H4 (cell line): ENCODE data around the gene SURF4. TPM values are rescaled to one million over a fixed set of nuclear protein-coding genes. Genes with fewer than 3 reads are reported as not detected.
A peak's percentile ranks its signal among the peaks of the same experiment; 100 is the strongest.

Experiments
- DNase-seq: peaks from one replicate; pipeline ENCODE4 v3.0.0-alpha.2; 2015; ENCODE audit warnings: low spot score
- total RNA-seq: library from RNA; depleted of rRNA; stranded (reverse); fragments of >200 nt; shearing (Covaris generic); gene quantifications from 2 replicates; pipeline ENCODE4 v1.2.3, GENCODE V29; 2014; rRNA removed

SURF4 gene
- 220 and 254 TPM in 2 replicates for total RNA-seq

DNA sequence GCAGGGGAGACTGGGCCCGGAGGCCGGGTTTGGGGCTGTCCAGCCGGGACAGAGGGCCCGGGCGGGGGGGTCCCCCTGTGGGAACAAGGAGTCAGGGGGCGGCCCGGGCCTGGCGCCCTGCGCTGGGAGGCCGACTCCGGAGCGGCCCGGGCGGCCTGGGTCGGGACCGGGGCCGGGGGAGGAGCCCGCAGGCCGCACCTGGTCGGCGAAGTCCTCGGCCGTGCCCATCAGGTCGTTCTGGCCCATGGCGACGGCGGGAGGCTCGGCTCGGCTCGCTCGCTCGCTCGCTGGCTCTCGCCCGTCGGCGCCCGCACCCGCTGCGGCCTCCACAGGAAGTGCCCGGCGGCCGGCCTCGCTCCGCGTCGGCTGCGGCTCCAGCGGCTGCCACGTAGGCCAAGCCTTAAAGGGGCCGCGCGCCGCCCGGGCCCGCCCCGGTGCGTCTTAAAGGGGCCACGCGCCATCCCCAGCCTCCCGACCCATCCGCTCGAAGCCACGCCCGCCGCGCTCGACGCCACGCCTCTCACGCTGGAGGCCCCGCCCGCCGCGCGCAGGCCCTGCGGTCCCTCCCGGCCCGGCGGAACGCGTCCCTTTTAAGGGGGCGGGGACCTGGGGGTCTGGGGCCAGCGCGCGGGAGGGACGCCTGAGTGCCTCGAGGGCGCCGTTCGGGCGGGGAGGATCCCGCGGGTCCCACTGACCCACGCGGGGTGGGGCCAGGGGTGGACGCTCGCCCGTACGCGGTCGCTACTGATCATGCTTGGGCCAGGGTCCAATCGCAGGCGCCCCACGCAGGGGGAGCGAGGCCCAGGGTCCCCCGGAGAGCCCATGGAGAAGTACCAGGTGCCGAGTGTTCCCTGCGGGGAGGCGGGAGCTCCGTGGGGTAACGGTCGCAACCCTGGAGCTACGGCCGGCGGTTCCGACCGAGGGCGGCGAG, at the start of gene SURF4, which contains the start of gene STKLD1:
SURF4 (minus strand) TSS at position 337 of the 931 bp plus-strand sequence; CDS start at position 246, 91 bp downstream.
STKLD1 (plus strand) TSS at position 643 of the 931 bp plus-strand sequence; CDS start at position 751, 108 bp downstream.
- DNase-seq: peak; percentile 87

DNA sequence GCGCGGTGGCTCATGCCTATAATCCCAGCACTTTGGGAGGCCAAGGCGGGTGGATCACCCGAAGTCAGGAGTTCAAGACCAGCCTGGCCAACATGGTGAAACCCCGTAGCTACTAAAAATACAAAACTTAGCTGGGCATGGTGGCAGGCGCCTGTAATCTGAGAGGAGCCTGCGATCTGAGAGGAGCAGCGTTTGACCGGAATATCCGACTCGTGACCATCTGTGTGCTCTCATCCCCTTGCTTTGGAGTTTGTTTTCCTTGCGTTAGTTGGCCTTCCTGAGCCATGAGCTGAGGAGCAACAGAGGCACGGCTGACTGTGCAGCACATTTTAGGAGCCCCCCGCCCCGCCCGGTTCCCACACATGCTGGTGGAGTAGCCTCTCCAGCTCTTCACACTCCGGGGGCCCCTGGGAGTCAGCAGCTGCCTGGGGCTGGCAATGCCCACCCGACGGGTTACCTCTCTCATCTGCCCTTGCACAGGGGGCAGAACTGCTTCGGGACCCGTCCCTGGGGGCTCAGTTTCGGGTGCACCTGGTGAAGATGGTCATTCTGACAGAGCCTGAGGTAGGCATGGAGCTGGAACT, 49.3 kb upstream of the SURF4 start:
- DNase-seq: no peak

DNA sequence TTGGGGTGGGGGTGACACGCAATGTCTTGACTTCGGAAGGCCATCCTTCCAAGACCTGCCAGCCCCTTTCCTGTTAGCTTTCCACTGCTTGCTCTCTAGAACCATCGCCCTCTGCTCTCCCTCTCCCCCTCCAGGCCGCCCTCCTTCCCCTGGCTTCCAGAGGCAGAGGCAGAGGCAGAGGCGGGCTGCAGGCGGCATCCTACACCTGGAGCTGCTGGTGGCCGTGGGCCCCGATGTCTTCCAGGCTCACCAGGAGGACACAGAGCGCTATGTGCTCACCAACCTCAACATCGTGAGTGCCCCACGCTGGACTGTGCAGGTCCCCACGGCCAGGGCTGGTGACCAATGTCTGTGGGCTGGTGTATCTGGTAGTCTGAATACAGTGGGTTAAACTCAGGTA, 48.3 kb upstream of the SURF4 start:
- DNase-seq: no peak

DNA sequence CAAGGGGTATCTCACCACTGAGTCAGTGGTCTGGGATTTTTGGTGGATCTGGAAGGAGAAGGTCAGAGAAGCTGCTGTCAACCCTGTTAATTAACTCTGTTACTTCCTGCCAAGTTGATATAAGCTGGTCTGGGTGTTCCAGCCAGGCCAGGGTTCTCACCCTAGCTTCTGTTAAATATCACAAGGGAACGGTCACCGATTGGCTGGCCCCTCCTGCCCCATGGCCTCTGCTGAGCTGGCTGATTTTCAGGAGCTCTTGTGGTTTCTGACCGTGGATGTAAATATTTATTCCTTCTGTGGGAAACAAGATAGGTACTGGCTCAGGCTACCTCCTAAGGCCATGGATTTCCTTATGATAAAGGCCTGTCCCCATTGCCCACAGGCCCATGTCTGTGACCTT, 47.4 kb upstream of the SURF4 start:
- DNase-seq: peak; percentile 72

DNA sequence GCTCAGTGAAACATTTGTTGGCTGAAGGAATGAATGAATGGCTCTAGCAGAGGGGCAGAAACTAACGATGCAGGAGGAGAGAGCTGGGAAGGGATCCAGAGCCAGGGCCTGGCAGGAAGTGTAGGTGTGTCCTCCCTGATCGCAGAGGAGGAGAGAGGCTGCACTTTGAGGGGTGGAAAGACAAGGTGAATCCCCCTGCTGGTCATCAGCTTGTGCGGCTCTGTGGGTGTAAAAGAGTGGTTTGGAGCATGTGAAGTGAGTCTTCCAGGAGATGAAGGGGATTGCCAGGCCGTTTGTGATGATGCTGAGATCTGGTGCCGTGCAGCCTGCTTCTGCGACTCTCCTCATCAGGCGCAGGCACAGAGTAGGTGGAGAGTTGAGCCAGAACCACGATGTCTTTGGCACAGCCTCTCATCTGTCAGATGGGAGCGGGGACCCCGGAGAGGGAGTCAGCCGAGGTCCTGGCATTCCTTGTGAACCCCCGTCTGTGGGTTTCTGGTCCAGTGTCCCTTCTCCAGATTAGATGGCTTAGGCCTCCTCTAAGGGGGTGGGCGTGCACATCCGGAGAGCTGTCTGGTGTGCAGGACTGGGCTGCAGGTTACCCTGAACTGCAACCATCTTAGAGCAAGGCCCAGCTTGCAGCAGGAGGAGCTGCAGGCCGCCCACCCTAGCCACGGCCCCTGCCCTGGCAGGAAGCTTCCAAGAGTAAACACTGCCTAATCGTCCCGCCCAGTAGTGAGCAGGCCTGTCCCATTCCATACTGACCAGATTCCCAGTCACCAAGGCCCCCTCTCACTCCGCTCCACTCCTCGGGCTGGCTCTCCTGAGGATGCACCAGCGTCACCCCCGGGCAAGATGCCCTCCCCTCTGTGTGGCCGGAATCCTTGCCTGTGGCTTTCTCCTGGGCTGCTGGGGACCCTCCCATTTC, 46.0 kb upstream of the SURF4 start, which contains the start of gene ADAMTS13:
ADAMTS13 (plus strand) TSS at position 753 of the 928 bp plus-strand sequence; CDS start at position 830, 77 bp downstream.
- DNase-seq: no peak

DNA sequence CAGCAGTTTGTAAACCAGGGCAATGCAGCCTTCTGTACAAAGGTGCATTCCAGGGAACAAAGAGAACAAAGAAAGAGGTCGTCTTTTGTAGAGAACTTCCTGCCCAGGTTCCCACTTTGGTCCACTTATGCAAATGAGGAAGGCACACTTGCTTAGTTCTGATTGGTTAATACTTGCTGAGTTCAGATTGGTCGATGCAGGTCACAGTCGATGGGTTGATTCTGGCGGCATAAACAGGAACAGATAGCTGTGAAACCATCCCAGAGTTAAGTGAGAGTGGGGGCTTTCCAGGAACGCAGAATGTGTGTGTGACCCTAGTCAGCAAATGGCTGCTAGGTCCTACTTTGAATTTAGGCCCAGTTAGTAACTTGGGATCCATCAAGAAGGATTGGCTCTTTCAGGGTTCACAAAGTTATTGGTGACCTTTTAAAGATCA, 44.5 kb upstream of the SURF4 start:
- no peak for DNase-seq

DNA sequence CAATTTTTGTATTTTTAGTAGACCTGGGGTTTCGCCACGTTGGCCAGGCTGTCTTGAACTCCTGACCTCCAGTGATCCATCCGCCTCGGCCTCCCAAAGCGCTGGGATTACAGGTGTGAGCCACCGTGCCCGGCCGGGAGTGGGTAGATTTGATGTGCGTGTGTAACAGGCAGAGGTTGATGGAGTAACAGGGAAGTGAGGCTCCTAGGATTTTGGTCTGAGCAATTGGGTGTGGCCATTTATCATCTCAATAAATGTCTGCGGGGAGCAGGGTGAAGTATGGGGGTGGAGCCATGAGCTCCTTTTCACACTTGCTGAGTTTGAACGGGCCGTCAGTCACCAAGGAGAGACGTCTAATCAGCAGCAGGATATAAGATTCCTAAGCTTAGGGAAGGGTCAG, 43.1 kb upstream of the SURF4 start:
- DNase-seq: no peak

DNA sequence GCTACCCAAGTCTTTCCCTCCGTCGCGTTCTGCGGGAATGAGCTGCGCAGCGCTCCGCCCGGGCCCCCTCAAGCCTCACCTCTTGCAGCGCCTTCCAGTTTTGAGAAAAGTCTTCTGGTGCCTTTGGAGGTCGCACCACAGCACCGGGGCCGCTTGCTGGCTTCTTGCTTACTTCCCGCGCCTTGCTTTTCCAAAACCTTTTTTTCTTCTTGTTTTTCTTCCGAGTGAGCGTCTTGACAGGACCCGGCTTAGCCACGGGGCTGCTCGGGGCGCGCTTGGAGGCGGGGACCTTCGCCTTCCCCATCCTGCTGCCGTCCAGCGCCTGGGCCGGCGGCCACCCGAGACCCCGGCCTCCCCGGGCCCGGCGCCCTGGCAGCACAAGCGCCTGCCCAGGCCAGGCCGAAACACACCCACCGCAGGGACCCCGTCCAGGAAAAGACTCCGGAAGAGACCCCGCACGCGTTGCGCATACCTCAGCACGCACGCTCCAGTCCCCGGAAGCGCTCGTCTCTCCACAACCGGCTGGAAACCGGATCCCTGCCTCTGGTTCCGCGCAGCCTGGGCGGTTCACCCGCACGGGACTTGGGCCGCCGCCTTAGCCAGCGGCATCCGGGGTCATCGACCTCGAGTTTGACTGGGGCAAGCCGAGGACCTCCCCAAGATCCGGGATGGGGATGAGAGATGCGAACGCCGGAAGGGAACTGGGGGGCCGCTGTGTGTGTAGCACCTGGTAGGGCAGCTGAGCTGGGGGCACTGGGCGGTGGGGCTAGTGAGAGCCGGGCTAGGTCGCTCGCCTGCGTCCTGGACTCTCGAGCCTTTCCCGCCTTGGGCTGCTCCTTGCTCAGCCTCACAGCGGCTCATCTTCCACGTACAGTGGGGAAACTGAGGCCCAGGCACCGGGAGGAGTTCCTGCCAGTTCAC, 41.9 kb upstream of the SURF4 start, which contains the start of gene REXO4:
REXO4 (minus strand) TSS at position 470 of the 921 bp plus-strand sequence; CDS start at position 304, 166 bp downstream.
- peak; percentile 73 for DNase-seq

DNA sequence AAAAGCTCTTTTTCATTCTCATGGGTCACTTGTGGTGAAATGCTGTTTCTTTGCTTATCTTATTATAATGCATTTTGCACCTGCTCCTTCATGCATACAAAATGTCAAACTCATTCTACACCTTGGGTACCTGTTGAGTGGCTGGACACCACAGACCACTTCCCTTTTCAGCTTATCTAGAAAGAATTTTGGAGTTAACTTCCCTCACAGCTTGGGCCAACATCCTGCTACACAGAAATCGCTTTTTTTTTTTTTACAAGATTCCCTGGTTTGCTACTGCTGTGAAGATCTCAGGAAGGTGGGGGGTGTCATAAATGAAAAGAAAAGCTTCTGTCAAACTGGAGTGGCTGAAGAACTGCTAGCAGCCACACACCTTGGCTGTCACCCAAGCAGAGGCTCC, 39.3 kb upstream of the SURF4 start:
- no peak for DNase-seq

DNA sequence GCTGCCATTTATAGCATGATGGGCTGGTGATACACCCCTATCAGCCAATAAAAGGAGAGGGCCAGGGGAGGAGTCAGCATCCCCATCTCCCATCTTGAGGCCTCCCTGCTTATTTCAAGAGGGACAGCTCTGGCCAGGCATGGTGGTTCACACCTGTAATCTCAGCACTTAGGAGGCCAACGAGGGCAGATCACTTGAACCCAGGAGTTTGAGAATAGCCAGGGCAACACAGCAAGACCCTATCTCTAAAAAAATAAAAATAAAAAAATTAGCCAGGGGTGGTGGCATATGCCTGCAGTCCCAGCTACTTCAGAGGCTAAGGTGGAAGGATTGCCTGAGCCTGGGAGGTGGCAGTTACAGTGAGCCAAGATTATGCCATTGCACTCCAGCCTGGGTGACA, 32.2 kb upstream of the SURF4 start:
- DNase-seq: no peak

DNA sequence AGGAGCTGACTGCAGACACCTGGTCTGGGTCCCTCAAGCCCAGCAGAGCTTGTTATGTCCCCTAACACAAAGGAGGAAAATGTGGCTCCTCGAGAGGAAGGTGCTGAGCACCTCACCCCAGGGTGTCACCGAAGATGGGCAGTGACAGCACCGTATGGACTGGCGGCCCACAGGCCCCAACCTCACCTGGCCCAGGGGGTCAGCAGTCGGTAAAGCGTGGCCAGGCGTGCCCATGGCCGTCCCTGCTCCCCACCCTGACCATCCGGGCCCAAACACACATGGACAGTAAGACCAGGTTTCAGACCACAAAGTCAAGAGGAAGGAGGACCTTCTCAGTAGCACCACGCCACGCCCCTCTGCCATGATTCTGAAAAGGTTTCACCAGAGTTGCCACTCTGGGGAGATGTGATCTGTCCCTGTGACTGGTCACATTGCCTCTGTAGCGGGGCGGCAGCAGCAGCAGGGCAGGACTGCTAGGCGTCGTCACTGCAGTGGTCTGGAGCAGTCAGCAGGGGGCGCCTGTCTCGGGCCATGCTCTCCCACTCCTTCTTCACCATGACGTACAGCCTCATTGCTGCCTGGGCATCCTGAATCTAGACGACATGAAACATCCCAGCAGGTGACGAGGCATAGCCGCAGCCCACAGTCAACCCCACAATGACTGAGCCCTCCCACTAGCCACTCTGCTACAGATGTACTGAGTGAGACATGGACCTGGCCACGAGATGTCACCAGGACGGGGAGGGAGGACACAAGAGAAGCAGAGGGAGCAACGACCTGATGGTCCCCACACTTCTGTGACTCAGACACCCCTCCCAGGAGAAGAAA, 30.8 kb upstream of the SURF4 start:
- peak; percentile 63 for DNase-seq

DNA sequence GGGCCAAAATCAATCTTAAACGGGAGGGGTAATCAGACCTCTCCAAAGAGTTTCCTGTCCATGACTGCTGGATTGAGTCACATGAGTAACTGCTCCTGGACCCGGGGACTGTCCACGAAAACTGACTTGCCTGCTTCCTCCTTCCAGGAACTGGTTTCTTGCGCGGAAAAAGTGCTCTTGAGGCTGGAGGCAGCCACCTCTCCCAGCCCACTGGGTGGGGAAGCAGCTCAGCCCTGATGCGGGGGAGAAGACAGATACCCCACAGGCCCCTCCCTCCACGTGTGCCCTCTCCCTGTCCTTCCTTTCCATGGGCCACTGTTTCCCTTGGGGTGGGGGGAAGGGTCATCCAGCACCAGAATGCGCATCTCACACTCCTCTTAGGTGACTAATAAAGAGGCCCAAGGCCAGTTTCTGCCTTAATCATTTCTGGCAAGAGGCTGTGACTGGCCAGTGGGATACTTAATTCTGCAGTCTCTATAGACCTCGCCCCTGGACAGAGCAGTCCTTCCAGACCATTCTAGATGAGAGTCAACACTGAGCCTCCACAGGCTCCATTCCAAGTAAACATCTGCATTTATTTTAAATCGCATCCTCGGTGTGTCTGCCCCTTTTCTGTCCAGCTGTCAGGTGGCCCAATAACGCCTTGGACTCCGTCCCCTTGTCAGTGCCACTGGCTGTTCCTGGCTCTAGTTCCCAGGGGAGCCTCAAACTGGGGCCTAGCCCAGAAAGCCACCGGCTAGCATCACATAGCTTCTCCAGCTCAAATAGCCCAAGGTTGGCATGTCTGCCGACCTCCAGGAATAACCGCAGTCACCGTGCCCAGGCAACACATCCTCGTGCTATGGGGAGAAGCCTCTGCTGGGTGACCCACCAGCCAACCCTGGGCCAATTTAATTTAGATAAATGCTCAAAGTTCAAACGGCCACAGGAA, 29.9 kb upstream of the SURF4 start:
- DNase-seq: no peak

DNA sequence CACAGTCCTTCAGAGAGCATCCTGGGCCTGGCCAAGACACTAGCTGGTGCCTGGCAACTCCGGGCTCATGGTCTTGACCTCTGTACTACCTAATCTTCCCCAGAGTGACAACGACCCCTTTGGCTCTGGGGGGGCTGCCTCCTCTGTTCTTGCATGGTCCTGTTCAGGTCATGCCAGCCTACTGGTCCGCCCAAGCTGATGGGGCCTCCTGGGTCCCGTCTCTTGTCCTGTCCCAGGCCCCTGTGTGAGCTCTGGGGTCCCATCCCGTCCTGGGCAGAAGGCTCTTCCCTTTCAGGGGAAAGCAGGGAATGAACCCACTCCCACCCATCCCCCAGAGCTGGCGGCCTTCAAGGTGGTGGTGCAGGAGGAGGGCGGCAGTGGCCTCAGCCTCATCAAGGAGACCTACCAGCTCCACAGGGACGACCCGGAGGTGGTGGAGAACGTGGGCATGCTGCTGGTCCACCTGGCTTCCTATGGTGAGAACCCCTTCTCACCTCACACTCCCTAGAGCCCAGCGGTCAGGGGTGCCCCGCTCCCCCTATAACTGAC, 28.7 kb upstream of the SURF4 start:
- DNase-seq: no peak

DNA sequence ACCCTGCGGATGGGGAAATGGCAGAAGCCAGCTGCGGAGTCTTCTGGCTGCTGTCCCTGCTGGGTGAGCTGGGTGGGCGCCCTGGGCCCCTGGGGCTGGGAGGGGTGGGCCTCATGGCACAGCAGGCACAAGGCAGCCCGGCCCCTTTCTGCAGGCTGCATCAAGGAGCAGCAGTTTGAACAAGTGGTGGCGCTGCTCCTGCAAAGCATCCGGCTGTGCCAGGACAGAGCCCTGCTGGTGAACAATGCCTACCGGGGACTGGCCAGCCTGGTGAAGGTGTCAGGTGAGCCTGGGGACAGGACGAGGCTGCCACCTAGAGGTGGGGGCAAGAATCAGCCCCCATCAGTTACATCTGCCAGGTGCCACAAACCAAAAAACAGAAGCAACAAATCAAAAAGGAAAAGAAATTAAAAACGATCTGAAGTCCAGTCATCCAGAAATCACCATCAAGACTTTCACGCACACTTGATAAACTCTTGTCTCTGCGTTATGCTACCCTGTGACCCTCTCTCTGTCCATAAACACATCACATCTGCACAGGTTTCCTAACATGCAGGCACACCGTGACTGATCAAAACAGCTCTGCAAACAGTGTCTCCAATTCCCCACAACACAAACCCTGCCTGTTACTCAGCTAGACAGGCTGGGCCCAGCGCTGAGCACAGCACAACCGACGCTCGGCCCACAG, 28.1 kb upstream of the SURF4 start:
- no peak for DNase-seq

DNA sequence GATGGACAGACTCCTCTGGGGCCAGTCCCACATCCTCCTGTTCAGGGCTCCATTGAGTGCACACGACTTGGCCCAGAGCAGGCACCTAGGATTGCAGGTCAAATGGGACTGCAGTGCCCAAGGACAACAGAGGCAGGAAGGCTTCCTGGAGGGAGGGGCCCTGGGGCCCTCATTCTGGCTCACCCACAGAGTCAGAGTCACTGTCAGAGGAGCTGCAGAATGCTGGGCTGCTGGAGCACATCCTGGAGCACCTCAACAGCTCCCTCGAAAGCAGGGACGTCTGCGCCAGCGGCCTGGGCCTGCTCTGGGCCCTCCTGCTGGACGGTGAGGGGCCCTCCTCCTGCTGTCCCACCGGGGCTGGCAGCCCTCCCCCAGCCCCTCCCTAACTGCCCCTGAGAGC, 26.8 kb upstream of the SURF4 start:
- DNase-seq: no peak

DNA sequence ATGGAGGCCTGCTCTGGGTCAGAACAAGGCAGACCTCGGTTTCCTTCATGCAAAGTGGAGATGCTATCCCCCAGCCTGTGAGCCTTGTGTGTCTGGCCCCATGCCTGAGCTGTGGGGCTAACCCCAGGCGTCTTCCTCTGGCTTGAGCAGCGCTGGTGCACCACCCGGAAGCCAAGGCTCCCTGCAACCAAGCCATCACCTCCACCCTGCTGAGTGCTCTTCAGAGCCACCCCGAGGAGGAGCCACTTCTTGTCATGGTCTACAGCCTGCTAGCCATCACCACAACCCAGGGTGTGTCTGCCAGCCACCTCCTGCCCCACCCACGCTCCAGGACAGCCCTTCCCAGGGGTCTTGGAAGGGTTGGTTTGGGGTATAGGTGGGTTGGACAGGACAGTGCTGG, 25.7 kb upstream of the SURF4 start:
- DNase-seq: no peak

DNA sequence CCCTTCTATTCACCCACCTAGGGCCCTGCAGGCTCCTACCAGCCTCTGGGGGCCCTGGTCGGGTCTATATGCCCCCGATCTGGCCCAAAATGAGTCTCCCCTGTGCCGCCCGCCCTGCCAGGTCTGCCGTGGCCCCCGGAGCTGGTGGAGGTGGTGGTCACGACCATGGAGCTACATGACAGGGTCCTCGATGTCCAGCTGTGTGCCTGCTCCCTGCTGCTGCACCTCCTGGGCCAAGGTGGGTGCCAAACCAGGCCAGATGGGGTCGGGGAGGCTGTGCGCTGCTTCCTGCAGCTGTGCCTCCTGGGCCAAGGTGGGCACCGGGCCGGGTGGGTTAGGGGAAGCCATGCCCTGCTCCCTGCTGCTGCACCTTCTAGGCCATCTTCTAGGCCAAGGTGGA, 24.4 kb upstream of the SURF4 start:
- DNase-seq: no peak

DNA sequence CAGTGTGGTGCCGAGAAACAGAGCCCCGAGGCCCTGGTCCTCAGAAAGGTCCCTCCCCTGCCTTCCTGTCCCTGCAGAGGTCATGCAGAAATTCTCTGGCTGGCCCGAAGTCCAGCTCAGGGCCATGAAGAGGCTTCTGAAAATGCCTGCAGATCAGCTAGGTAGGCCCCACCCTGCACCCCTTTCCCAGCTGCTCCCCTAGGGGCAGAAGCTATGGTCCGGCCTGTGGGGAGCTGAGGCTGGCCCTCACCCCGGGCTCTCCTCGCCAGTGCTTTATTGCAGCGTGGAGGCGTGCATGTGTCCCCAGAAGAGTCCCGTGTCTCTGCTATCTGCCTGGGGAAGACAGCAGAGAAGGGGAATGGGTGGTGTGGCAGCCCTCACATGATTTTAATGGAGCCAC, 22.0 kb upstream of the SURF4 start:
- no peak for DNase-seq
